HCT116 (cell line): ENCODE measurements around the gene PTPRJ. TPM values are rescaled to one million over a fixed set of nuclear protein-coding genes. Genes with fewer than 3 reads are reported as not detected.

Experiments
- ATAC-seq: fragments of 200-7000 bp; cut with Tn5 transposase; 2 replicates; pipeline ENCODE4 v1.9.1; 2020; ENCODE audit warnings: mild to moderate bottlenecking, moderate library complexity
- BruUV-seq: library from RNA; stranded (reverse); fragments of 400-500 nt; replicated peaks from 2 replicates; lab custom pipeline; 2021; lab: Mats Ljungman, UMichigan
- CTCF ChIA-PET: fragments of 300-600 bp; sonication (Branson Sonifier 250); formaldehyde crosslinking; loops from one replicate; lab custom pipeline; 2021; ENCODE audit warnings: antibody characterized with exemption; lab: Charles Lee
- POLR2A ChIA-PET: fragments of 300-600, 350-600 bp; sonication (Branson Sonifier 250); formaldehyde crosslinking; loops from one replicate; lab custom pipeline; 2021; ENCODE audit warnings: antibody characterized with exemption; lab: Charles Lee
- RAD21 ChIA-PET, 2 experiments: fragments of 300-600 bp; sonication (Branson Sonifier 250); formaldehyde crosslinking; loops; one replicate each; lab custom pipeline; 2023; ENCODE audit warnings: low total read pairs in 2 of 2; ENCODE audit not compliant: uncharacterized antibody in 2 of 2, unreplicated experiment in 2 of 2, low non-redundant PET in 1 of 2; lab: Charles Lee
- DNase-seq: peaks from one replicate; pipeline ENCODE4 v3.0.0-alpha.2; 2010; ENCODE audit warnings: low read depth, low spot score
- H2AFZ ChIP-seq: fragments of 200-600 bp; shearing (Covaris generic), sonication (generic); 2 replicates; pipeline ENCODE4 v1.6.1; 2017; ENCODE audit warnings: low read depth, mixed run types, mixed read lengths, antibody characterized with exemption, low read length; ENCODE audit not compliant: poor library complexity, severe bottlenecking
- H3K27ac ChIP-seq: 2 replicates; pipeline ENCODE4 v1.5.1; 2012; ENCODE audit warnings: low read depth, low read length
- H3K27me3 ChIP-seq: fragments of 200-600 bp; sonication (generic); 2 replicates; pipeline ENCODE4 v1.6.1; 2016; ENCODE audit warnings: mixed run types, low read length, mixed read lengths; ENCODE audit not compliant: insufficient read depth
- H3K36me3 ChIP-seq, 2 experiments: fragments of 200-500 bp in 1 of 2; fragments of 200-600 bp in 1 of 2; sonication (Bioruptor generic) in 1 of 2; sonication (generic) in 1 of 2; 2 replicates each; pipeline versions ENCODE4 v1.5.1 to v1.6.1; 2014 to 2016; ENCODE audit warnings: low read length in 2 of 2, inconsistent platforms in 1 of 2, mixed read lengths in 1 of 2, mixed run types in 1 of 2; ENCODE audit not compliant: insufficient read depth in 2 of 2, control insufficient read depth in 1 of 2
- H3K4me1 ChIP-seq, 2 experiments: fragments of 200-600 bp in 1 of 2; sonication (generic) in 1 of 2; 2 replicates each; pipeline versions ENCODE4 v1.5.1 to v1.6.1; 2012 to 2017; ENCODE audit warnings: low read length in 2 of 2, inconsistent platforms in 1 of 2, mild to moderate bottlenecking in 1 of 2, mixed read lengths in 1 of 2, mixed run types in 1 of 2, moderate library complexity in 1 of 2; ENCODE audit not compliant: insufficient read depth in 2 of 2, control insufficient read depth in 1 of 2
- H3K4me2 ChIP-seq: fragments of 200-600 bp; sonication (generic); 2 replicates; pipeline ENCODE4 v1.6.1; 2017; ENCODE audit warnings: mixed run types, low read length, mixed read lengths
- H3K4me3 ChIP-seq, 2 experiments: fragments of 200-600 bp in 1 of 2; sonication (generic) in 1 of 2; replicated peaks in 1 of 2; 2 replicates each; pipeline ENCODE4 v1.5.1; 2011 to 2016; ENCODE audit warnings: low read length in 2 of 2, control low read depth in 1 of 2, low read depth in 1 of 2, mild to moderate bottlenecking in 1 of 2, mixed read lengths in 1 of 2, mixed run types in 1 of 2
- H3K79me2 ChIP-seq: fragments of 200-600 bp; sonication (generic); 2 replicates; pipeline ENCODE4 v1.6.1; 2017; ENCODE audit warnings: mild to moderate bottlenecking, mixed run types, low read length, moderate library complexity, mixed read lengths; ENCODE audit not compliant: insufficient read depth
- H3K9ac ChIP-seq: fragments of 200-600 bp; sonication (generic); 2 replicates; pipeline ENCODE4 v1.6.1; 2016; ENCODE audit warnings: low read length, mixed read lengths
- H3K9me2 ChIP-seq: fragments of 200-600 bp; sonication (generic), shearing (Covaris generic); 2 replicates; pipeline ENCODE4 v1.6.1; 2017; ENCODE audit warnings: mixed run types, mild to moderate bottlenecking, moderate library complexity; ENCODE audit not compliant: insufficient read depth
- H3K9me3 ChIP-seq, 2 experiments: fragments of 200-500 bp in 1 of 2; fragments of 200-600 bp in 1 of 2; sonication (Bioruptor generic) in 1 of 2; sonication (generic) in 1 of 2; 2 replicates each; pipeline ENCODE4 v1.6.1; 2014 to 2017; ENCODE audit warnings: low read length in 2 of 2, mixed read lengths in 2 of 2, inconsistent platforms in 1 of 2, low read depth in 1 of 2, mild to moderate bottlenecking in 1 of 2, mixed run types in 1 of 2, moderate library complexity in 1 of 2; ENCODE audit not compliant: control insufficient read depth in 1 of 2, insufficient read depth in 1 of 2
- H4K20me1 ChIP-seq: fragments of 200-600 bp; sonication (generic), shearing (Covaris generic); 2 replicates; pipeline ENCODE4 v1.6.1; 2017; ENCODE audit warnings: mixed run types, mild to moderate bottlenecking, moderate library complexity; ENCODE audit not compliant: insufficient read depth
- CBX3 ChIP-seq: IDR thresholded peaks from 2 replicates; pipeline ENCODE4 v1.6.1; 2012; ENCODE audit warnings: low read depth
- CTCF ChIP-seq, 3 experiments: fragments of 200-600 bp in 1 of 3; sonication (generic) in 1 of 3; IDR thresholded peaks in 2 of 3; conservative IDR thresholded peaks in 1 of 3; 2 replicates each; pipeline ENCODE4 v1.5.1; 2012 to 2017; ENCODE audit warnings: low read depth in 2 of 3, low read length in 2 of 3, antibody characterized with exemption in 1 of 3, borderline replicate concordance in 1 of 3, control low read depth in 1 of 3, mild to moderate bottlenecking in 1 of 3, mixed read lengths in 1 of 3, mixed run types in 1 of 3, moderate library complexity in 1 of 3; ENCODE audit not compliant: insufficient read depth in 1 of 3
- EGR1 ChIP-seq: IDR thresholded peaks from 2 replicates; pipeline ENCODE4 v1.6.1; 2012; ENCODE audit warnings: low read depth
- ELF1 ChIP-seq: IDR thresholded peaks from 2 replicates; pipeline ENCODE4 v1.6.1; 2012; ENCODE audit warnings: low read depth, borderline replicate concordance
- EZH2phosphoT487 ChIP-seq: fragments of 200-600 bp; IDR thresholded peaks from 2 replicates; pipeline ENCODE4 v1.6.1; 2018; ENCODE audit warnings: antibody characterized with exemption, borderline replicate concordance
- FOSL1 ChIP-seq: IDR thresholded peaks from 2 replicates; pipeline ENCODE4 v1.6.1; 2012; ENCODE audit warnings: low read depth
- JUND ChIP-seq: IDR thresholded peaks from 2 replicates; pipeline ENCODE4 v1.6.1; 2012
- POLR2A ChIP-seq: IDR thresholded peaks from 2 replicates; pipeline ENCODE4 v1.7.0; 2011; ENCODE audit warnings: borderline replicate concordance; ENCODE audit not compliant: insufficient read depth, insufficient read length; ENCODE audit errors: extremely low read depth
- POLR2AphosphoS5 ChIP-seq: IDR thresholded peaks from 2 replicates; pipeline ENCODE4 v1.6.1; 2011; ENCODE audit warnings: mild to moderate bottlenecking, low read depth, low read length, moderate library complexity
- REST ChIP-seq: IDR thresholded peaks from 2 replicates; pipeline ENCODE4 v1.6.1; 2012; ENCODE audit warnings: low read depth
- SIN3A ChIP-seq: IDR thresholded peaks from 2 replicates; pipeline ENCODE4 v1.6.1; 2012; ENCODE audit warnings: low read depth
- SP1 ChIP-seq: IDR thresholded peaks from 2 replicates; pipeline ENCODE4 v1.6.1; 2012; ENCODE audit warnings: low read depth
- SRF ChIP-seq: IDR thresholded peaks from 2 replicates; pipeline ENCODE4 v1.6.1; 2012; ENCODE audit warnings: low read depth
- TCF7L2 ChIP-seq: IDR thresholded peaks from 2 replicates; pipeline ENCODE4 v1.7.0; 2011; ENCODE audit warnings: borderline replicate concordance, inconsistent platforms; ENCODE audit not compliant: insufficient read depth, insufficient read length; ENCODE audit errors: extremely low read depth
- YY1 ChIP-seq: IDR thresholded peaks from 2 replicates; pipeline ENCODE4 v1.6.1; 2011; ENCODE audit warnings: low read length, low read depth, moderate library complexity, mild to moderate bottlenecking; ENCODE audit not compliant: insufficient replicate concordance; ENCODE audit errors: extremely low read depth
- ZNF274 ChIP-seq: fragments of 200-500 bp; sonication (Bioruptor generic); IDR thresholded peaks from 2 replicates; pipeline ENCODE4 v1.6.1; 2014; ENCODE audit warnings: mild to moderate bottlenecking, low read depth, low read length, inconsistent platforms
- intact Hi-C: fragments of 100-400 bp; cut with micrococcal nuclease; formaldehyde crosslinking; loops from 2 replicates; pipeline ENCODE4 v1.10.0; 2022
- total RNA-seq: library from RNA; stranded (reverse); gene quantifications from one replicate; pipeline ENCODE4 v1.2.1, GENCODE V29; 2021; ENCODE audit not compliant: unreplicated experiment
- TF ChIP-seq, protein P1 (sequence below): IDR thresholded peaks from 2 replicates; pipeline ENCODE4 v1.6.1; 2012

The PTPRJ gene
- total RNA-seq, 1 experiment from 2014 or later, result 19.1 TPM

- peaks cover 17 to 27% of the 10 kb centered on the region in 2 experiments; a peak in 3 of 4 replicates for H3K4me1 ChIP-seq
- ChIA-PET CTCF (interaction anchor here (1.3 kb wide), 1 partner anchor 8 kb away, joined by 3 read pairs; no protein-coding TSS in a partner anchor), POLR2A (no interaction called here)
Observed at GRCh38 chr11:48104568-48104924, 124.2 kb downstream of the PTPRJ start.

More at GRCh38 chr11:48104568-48104924, 124.2 kb downstream of the PTPRJ start:
- no peaks in the 10 kb centered on the region for H3K27me3 ChIP-seq
- intact Hi-C loops, result no loop called here
- H3K9me3 ChIP-seq, result no peaks in the 10 kb centered on the region
- DNase-seq, result no peak
- no peak overlapping the region for H3K27ac ChIP-seq
- RAD21 ChIA-PET, result no interaction called here
- no peak overlapping the region for H2AFZ ChIP-seq
- no peak overlapping the region for H3K4me2 ChIP-seq
- ATAC-seq, result no peak
- H3K9me2 ChIP-seq, result no peaks in the 10 kb centered on the region
- H3K36me3 ChIP-seq, result no peaks in the 10 kb centered on the region
- no peak overlapping the region for H3K4me3 ChIP-seq
- no peaks in the 10 kb centered on the region for H4K20me1 ChIP-seq
- H3K79me2 ChIP-seq, result no peaks in the 10 kb centered on the region
- H3K9ac ChIP-seq, result no peak overlapping the region
- TF ChIP-seq ELF1 (no peak), JUND (no peak), TCF7L2 (no peak), FOSL1 (no peak), POLR2A (no peak), REST (no peak), POLR2AphosphoS5 (no peak), SIN3A (no peak), EZH2phosphoT487 (no peak), CTCF (IDR thresholded peaks at IDR 0.05 in 2 of 3, conservative IDR thresholded peaks at IDR 0.05 in 1 of 3; ENCODE audit: borderline replicate concordance in 1 of 3, insufficient read depth in 1 of 3, low read depth in 2 of 3, low read length in 2 of 3) (no peak), SP1 (no peak), ZNF274 (no peak), SRF (no peak), CBX3 (no peak), EGR1 (no peak), YY1 (no peak)
- TF ChIP-seq, protein P1, sequence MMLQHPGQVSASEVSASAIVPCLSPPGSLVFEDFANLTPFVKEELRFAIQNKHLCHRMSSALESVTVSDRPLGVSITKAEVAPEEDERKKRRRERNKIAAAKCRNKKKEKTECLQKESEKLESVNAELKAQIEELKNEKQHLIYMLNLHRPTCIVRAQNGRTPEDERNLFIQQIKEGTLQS, result no peak
- TF ChIP-seq, all 23 proteins: peak for 0
- no TSS peak for BruUV-seq
